ENCODE results near the gene TXNDC5.

Gene TXNDC5

GRCh38 chr6:7902867-7903266 is 7.7 kb downstream of the TXNDC5 start:
- H3F3A ChIP-seq (ENCODE audit: insufficient read depth, low read length): peaks cover 100% of the 10 kb centered on the region
- H3K79me2 ChIP-seq (ENCODE audit: low read length): peaks cover 97% of the 10 kb centered on the region
- H2AFZ ChIP-seq (ENCODE audit: low read length): no peak overlapping the region
- no peaks in the 10 kb centered on the region for H3K27me3 ChIP-seq (replicated peaks; ENCODE audit: insufficient read depth, low read length)
- no peaks in the 10 kb centered on the region for H4K20me1 ChIP-seq (ENCODE audit: insufficient read depth, low read length)
- no peak for TF ChIP-seq EZH2phosphoT487 (IDR thresholded peaks at IDR 0.05; ENCODE audit: low read length)
- TF ChIP-seq EZH2 (optimal IDR thresholded peaks at IDR 0.05; ENCODE audit: low read depth, low read length): no peak
- no peak for TF ChIP-seq CTCF (IDR thresholded peaks at IDR 0.05; ENCODE audit: low read length)
- peaks cover 52% of the 10 kb centered on the region for H3K36me3 ChIP-seq (replicated peaks; ENCODE audit: insufficient read depth, low read length)
- H3K4me1 ChIP-seq (ENCODE audit: low read length): peaks cover 78% of the 10 kb centered on the region
- peak overlapping the region; percentile 100 for H3K27ac ChIP-seq (ENCODE audit: low read length)
- H3K4me2 ChIP-seq (ENCODE audit: low read depth, low read length): peak overlapping the region; percentile 100
- peak overlapping the region; percentile 94 for H3K4me3 ChIP-seq (ENCODE audit: low read length)
- no peaks in the 10 kb centered on the region for H3K9me3 ChIP-seq (replicated peaks; ENCODE audit: insufficient read depth, low read length)
- peak; percentile 57 for DNase-seq
- H3K9ac ChIP-seq (ENCODE audit: low read length): peak overlapping the region; percentile 100
- H3K9me2 ChIP-seq (replicated peaks; ENCODE audit: insufficient read depth, low read length): no peaks in the 10 kb centered on the region

GRCh38 chr6:7902221-7902620 is 8.4 kb downstream of the TXNDC5 start:
- peak overlapping the region; percentile 100 for H3K4me2 ChIP-seq (ENCODE audit: low read depth, low read length)
- peaks cover 97% of the 10 kb centered on the region for H3K79me2 ChIP-seq (ENCODE audit: low read length)
- peaks cover 84% of the 10 kb centered on the region for H3K4me1 ChIP-seq (ENCODE audit: low read length)

GRCh38 chr6:7901780-7902179 is 8.8 kb downstream of the TXNDC5 start:
- no peaks in the 10 kb centered on the region for H3K9me3 ChIP-seq (replicated peaks; ENCODE audit: insufficient read depth, low read length)
- peak overlapping the region; percentile 94; the same call in 1 of the 2 replicates for H3K4me3 ChIP-seq (ENCODE audit: low read length)
- peaks cover 100% of the 10 kb centered on the region for H3F3A ChIP-seq (ENCODE audit: insufficient read depth, low read length)
- H2AFZ ChIP-seq (ENCODE audit: low read length): no peak overlapping the region
- TF ChIP-seq EZH2 (optimal IDR thresholded peaks at IDR 0.05; ENCODE audit: low read depth, low read length) (no peak), CTCF (IDR thresholded peaks at IDR 0.05; ENCODE audit: low read length) (no peak), EZH2phosphoT487 (IDR thresholded peaks at IDR 0.05; ENCODE audit: low read length) (no peak)
- H3K27ac ChIP-seq (ENCODE audit: low read length): peak overlapping the region; percentile 100
- H3K4me2 ChIP-seq (ENCODE audit: low read depth, low read length): peak overlapping the region; percentile 100
- peaks cover 97% of the 10 kb centered on the region for H3K79me2 ChIP-seq (ENCODE audit: low read length)
- H3K4me1 ChIP-seq (ENCODE audit: low read length): peaks cover 89% of the 10 kb centered on the region
- H3K27me3 ChIP-seq (replicated peaks; ENCODE audit: insufficient read depth, low read length): no peaks in the 10 kb centered on the region
- no peaks in the 10 kb centered on the region for H4K20me1 ChIP-seq (ENCODE audit: insufficient read depth, low read length)
- H3K36me3 ChIP-seq (replicated peaks; ENCODE audit: insufficient read depth, low read length): peaks cover 41% of the 10 kb centered on the region
- peak overlapping the region; percentile 100 for H3K9ac ChIP-seq (ENCODE audit: low read length)
- H3K9me2 ChIP-seq (replicated peaks; ENCODE audit: insufficient read depth, low read length): no peaks in the 10 kb centered on the region
- peak; percentile 54 for DNase-seq

More at GRCh38 chr6:7902221-7902620, 8.4 kb downstream of the TXNDC5 start:
- peaks cover 100% of the 10 kb centered on the region for H3F3A ChIP-seq (ENCODE audit: insufficient read depth, low read length)
- H3K27ac ChIP-seq (ENCODE audit: low read length): peak overlapping the region; percentile 100
- peak overlapping the region; percentile 100 for H3K9ac ChIP-seq (ENCODE audit: low read length)
- H3K27me3 ChIP-seq (replicated peaks; ENCODE audit: insufficient read depth, low read length): no peaks in the 10 kb centered on the region
- H3K36me3 ChIP-seq (replicated peaks; ENCODE audit: insufficient read depth, low read length): peaks cover 46% of the 10 kb centered on the region
- no peaks in the 10 kb centered on the region for H3K9me2 ChIP-seq (replicated peaks; ENCODE audit: insufficient read depth, low read length)
- TF ChIP-seq CTCF (IDR thresholded peaks at IDR 0.05; ENCODE audit: low read length) (no peak), EZH2 (optimal IDR thresholded peaks at IDR 0.05; ENCODE audit: low read depth, low read length) (no peak), EZH2phosphoT487 (IDR thresholded peaks at IDR 0.05; ENCODE audit: low read length) (no peak)
- DNase-seq: peak; percentile 42
- no peak overlapping the region for H2AFZ ChIP-seq (ENCODE audit: low read length)
- H3K9me3 ChIP-seq (replicated peaks; ENCODE audit: insufficient read depth, low read length): no peaks in the 10 kb centered on the region
- H4K20me1 ChIP-seq (ENCODE audit: insufficient read depth, low read length): no peaks in the 10 kb centered on the region
- H3K4me3 ChIP-seq (ENCODE audit: low read length): peak overlapping the region; percentile 94; the same call in 1 of the 2 replicates

Data from MM.1S (cell line).